GM21423 (cell line): ENCODE results near the gene DUSP1.

Experiments used
- ATAC-seq: cut with Tn5 transposase; IDR thresholded peaks from one replicate; pipeline ENCODE4 v1.9.1; 2021; ENCODE audit warnings: mild to moderate bottlenecking, moderate library complexity; ENCODE audit not compliant: unreplicated experiment

Gene DUSP1

DNA sequence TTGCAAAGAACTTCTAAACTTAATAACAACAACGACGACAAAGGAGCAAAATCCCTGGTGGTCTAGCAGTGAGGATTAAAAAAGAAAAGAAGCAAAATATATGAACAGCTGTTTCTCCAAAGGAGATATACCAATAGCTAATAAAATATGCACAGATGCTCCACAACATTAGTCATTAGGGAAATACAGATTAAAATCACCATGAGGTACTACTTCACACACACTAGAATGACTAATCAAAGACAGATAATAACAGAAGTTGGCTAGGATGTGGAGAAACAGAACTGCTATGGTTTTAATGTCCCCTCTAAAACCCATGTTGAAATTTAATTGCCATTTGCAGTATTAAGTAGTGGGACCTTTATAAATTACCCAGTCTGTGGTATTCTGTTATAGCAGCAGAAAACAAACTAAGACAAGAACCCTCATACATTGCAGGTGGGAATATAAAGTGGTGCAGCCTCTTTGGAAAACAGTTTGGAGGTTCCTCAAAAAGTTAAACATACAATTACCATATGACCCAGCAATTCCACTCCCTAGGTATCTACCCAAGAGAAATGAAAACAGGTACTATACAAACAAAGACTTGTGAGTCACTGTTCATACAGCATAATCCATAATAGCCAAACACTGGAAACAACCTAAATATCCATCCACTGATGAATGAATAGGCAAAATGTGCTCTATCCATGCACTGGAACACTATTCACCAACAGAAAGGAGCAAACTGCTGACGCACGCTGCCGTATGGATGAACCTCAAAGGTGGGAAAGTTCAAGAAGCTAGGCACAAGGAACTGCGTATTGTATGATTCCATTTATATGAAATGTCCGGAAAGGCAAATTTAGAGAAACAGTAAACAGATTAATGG is 11.4 kb upstream of the DUSP1 start:
- ATAC-seq: no peak

GRCh38 chr5:172779691-172780341 is 8.8 kb upstream of the DUSP1 start:
- no peak for ATAC-seq

DNA sequence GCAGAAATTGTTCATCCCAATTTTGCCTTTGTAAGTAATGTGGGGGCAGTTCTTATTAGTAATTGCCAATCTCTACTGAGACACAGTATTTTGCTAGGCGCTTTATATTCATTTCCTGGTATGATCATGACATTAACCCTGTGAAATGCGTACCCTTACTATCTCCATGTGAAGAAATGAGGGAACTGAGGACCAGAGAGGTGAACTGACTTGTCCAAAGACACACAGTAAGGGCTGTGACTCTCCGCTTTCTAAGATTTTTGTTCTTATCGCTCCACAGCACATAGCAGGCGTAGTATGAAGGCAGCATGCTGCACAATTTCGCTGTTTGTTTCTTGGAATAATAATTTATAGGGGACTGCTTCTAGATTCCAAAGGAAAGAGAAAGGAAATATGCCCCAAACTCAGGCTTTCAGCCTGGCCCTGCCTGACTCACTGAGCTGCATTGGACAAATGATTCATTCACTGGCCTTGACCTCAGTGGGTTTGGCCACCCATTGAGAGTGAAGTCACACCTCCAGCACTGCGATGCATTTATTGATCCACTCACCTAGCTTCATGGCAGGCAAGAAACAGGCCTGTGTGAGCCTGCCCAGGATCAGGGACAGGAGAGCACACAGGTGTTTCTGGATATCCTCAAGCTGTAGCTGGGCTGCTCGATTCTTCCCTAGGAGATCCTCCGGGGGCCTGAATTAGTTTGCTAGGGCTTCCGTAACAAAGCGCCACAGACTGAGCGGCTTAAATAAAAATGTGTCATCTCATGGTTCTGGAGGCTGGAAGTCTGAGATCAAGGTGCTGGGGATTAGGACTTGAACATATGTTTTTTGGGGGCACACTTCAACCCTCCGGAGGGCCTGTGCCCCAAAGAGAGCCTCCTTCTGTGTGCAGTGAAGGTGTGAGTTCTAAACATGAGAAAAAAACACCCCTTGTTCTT is 7.2 kb upstream of the DUSP1 start:
- peak; percentile 6 for ATAC-seq

- ATAC-seq: no peak
Observed at GRCh38 chr5:172776235-172776594, 5.2 kb upstream of the DUSP1 start.

GRCh38 chr5:172775326-172776234 is 4.6 kb upstream of the DUSP1 start:
- no peak for ATAC-seq

- no peak for ATAC-seq
Observed at GRCh38 chr5:172774561-172775315, 3.7 kb upstream of the DUSP1 start.

DNA sequence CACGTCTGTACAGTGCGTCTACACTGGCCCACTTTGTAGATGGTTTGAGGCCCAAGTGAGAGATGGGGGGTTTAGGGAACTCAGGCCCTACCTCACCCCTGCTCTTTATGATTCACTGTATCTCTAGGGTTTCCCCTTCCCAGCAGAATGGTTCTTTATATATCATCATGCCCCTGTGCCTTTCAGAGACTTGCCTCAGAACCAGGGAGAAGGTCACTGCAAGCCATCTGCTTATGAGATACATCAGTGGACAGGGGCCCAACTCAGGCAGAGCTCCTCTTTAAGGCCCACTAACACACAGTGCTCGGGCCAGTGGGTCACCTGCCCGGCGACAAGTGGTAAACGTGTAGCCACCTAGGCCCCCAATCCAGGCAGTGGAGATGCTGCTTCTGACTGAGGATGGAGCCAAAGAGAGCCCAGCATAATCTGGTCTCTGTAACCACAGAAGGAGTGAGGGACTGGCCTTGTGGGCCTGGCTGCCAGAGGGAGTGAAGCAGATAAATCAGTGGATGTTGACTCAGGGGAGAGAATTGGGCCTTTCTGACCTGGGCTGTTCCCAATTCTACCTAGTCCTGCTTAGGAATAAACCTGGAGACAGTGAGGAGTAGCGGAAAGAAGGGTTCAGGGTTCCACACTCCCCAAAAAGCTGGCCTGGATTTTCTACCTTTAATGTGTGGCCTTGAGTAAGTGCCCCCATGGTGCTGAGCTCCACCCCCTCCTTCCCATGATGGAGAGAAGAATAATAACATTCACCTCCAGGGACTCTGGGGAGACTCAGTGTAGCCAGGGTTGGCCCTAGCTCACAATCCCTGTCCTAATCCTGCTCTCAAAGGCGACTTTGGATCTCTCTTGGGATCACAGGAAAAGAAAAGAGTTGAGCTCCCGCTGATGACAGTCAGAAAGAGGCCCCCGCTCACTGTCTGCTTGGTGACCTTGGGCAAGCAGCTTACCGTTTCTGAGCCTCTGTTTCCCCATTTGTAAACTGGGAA is 2.8 kb upstream of the DUSP1 start:
- ATAC-seq: no peak

GRCh38 chr5:172772112-172772906 is 1.3 kb upstream of the DUSP1 start:
- peak; percentile 31 for ATAC-seq

GRCh38 chr5:172771439-172772111 is 580 bp upstream of the DUSP1 start:
- no peak for ATAC-seq

DNA sequence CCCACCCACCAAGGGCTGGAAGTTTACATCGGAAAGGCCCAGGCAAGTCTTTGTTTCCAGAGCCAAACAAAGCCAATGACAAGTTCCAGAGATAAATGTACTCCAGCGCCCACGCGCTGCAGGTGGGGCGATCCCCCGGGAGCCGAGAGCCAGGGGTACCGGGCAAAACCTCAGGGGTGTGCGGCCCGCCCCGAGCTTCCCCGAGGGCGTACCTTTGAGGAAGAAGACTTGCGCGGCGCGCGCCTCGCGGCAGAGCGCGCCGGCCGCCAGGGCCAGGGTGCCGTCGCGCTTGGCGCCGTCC is 671 bp downstream of the DUSP1 start:
- no peak for ATAC-seq

DNA sequence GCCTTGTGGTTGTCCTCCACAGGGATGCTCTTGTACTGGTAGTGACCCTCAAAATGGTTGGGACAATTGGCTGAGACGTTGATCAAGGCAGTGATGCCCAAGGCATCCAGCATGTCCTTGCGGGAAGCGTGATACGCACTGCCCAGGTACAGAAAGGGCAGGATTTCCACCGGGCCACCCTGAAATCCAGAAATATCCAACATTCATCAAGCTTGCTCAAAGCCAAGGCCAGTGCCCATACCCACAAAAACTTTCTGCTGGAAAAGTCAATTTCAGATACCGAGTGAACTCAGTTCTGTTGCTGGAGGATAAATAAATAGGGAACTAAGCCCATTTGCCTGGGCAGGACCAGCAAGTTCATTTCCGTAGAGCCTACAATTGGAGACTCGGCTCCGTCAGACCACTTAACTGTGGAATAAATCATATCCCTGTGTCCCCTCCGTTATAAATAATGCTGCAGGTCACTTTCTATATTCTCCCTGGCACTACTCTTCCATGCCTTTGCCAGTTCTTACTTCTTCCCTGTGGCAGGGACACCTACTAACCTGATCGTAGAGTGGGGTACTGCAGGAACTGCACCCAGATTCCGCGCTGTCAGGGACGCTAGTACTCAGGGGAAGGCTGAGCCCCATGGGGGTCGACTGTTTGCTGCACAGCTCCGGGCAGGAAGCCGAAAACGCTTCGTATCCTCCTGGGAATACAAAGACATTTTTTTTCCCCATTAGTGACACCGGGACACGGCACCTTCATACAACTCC is 1.2 kb downstream of the DUSP1 start:
- no peak for ATAC-seq

DNA sequence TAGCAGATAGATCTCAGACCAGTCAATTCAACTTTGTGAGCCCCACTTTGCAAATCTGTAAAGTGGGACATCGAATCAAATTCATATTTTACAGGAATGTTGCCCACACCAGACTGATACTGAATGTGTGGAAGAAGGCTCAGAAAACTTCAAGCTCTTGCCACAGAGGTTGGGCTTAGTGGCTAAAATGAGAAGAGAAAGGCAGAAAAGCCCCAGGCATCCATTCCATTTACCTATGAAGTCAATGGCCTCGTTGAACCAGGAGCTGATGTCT is 1.7 kb downstream of the DUSP1 start:
- ATAC-seq: no peak

DNA sequence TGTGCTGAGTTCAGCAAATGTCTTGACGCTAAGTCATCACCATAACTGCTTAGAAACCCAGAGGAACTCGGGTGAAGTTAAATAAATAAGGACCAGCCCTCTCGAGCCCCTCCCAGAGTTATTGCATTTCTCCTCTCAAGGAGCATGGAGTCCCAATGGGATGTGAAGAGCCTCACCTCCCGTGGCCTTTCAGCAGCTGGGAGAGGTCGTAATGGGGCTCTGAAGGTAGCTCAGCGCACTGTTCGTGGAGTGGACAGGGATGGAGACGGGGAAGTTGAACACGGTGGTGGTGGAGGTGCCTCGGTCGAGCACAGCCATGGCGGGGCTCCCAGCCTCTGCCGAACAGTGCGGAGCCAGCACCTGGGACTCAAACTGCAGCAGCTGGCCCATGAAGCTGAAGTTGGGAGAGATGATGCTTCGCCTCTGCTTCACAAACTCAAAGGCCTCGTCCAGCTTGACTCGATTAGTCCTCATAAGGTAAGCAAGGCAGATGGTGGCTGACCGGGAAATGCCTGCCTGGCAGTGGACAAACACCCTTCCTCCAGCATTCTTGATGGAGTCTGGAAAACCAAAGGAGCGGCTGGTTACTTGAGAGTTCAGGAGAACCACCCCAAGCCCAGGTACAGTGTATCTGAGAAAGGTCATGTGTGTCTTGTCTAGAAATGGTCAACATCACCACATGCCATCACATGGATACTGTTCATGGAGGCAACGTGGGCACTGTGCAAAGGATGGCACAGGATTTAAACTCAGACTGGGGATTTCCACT is 2.2 kb downstream of the DUSP1 start:
- ATAC-seq: no peak

- ATAC-seq: no peak
Observed at GRCh38 chr5:172768098-172768572, 2.9 kb downstream of the DUSP1 start.

GRCh38 chr5:172766287-172767108 is 4.5 kb downstream of the DUSP1 start:
- ATAC-seq: no peak
